Mesothelial cell of epicardium (in vitro differentiated cells): ENCODE results near the gene OR2T8. TPM values are rescaled to one million over a fixed set of nuclear protein-coding genes. Genes with fewer than 3 reads are reported as not detected.

Experiments
- DNase-seq, 2 experiments: peaks; one replicate each; pipeline ENCODE4 v3.0.0; 2021; ENCODE audit warnings: low spot score in 2 of 2; ENCODE audit not compliant: unreplicated experiment in 2 of 2
- H3K27ac Mint-ChIP-seq: 2 replicates; pipeline ENCODE4 v1.8.0; 2021; ENCODE audit warnings: mixed read lengths
- H3K27me3 Mint-ChIP-seq: 2 replicates; pipeline ENCODE4 v1.8.0; 2021; ENCODE audit warnings: low read depth, mixed read lengths
- H3K36me3 Mint-ChIP-seq: 2 replicates; pipeline ENCODE4 v1.8.0; 2021; ENCODE audit warnings: mixed read lengths
- H3K4me1 Mint-ChIP-seq: 2 replicates; pipeline ENCODE4 v1.8.0; 2021; ENCODE audit warnings: mixed read lengths
- H3K4me3 Mint-ChIP-seq: 2 replicates; pipeline ENCODE4 v1.8.0; 2021; ENCODE audit warnings: mild to moderate bottlenecking, moderate library complexity, mixed read lengths
- H3K9me3 Mint-ChIP-seq: 2 replicates; pipeline ENCODE4 v1.8.0; 2021; ENCODE audit warnings: mixed read lengths
- CTCF ChIP-seq: fragments of 200-600 bp; sonication (generic); IDR thresholded peaks from one replicate; pipeline ENCODE4 v1.5.0; 2021; ENCODE audit warnings: antibody characterized with exemption; ENCODE audit not compliant: unreplicated experiment
- total RNA-seq: library from RNA; stranded (reverse); gene quantifications from 3 replicates; pipeline ENCODE4 v1.2.1, GENCODE V29; 2021

The OR2T8 gene
- total RNA-seq: not detected in 3 replicates

GRCh38 chr1:247919952-247920351 lies at the start of gene OR2T8:
TSS of gene OR2T8 (plus strand) at chr1:247920252. CDS start at chr1:247921018, 766 bp downstream.
- no peaks in the 10 kb centered on the region for H3K27me3 Mint-ChIP-seq
- no peaks in the 10 kb centered on the region for H3K36me3 Mint-ChIP-seq
- no peak within 1 kb of the TSS for H3K27ac Mint-ChIP-seq
- no peak within 1 kb of the TSS for H3K4me3 Mint-ChIP-seq
- no peak for DNase-seq
- H3K4me1 Mint-ChIP-seq: no peaks in the 10 kb centered on the region
- no peak for TF ChIP-seq CTCF
- H3K9me3 Mint-ChIP-seq: peaks cover 10% of the 10 kb centered on the region

GRCh38 chr1:247883346-247883745 lies 36.7 kb upstream of the OR2T8 start:
- Mint-ChIP-seq H3K27ac (no peak overlapping the region), H3K27me3 (no peaks in the 10 kb centered on the region), H3K4me3 (no peak overlapping the region), H3K36me3 (no peaks in the 10 kb centered on the region), H3K9me3 (peaks cover 9% of the 10 kb centered on the region), H3K4me1 (no peaks in the 10 kb centered on the region)
- no peak for DNase-seq
- TF ChIP-seq CTCF: no peak

GRCh38 chr1:247884797-247885413 lies 35.1 kb upstream of the OR2T8 start:
- DNase-seq: no peak
- Mint-ChIP-seq H3K9me3 (peaks cover 3% of the 10 kb centered on the region), H3K4me1 (no peaks in the 10 kb centered on the region), H3K27me3 (no peaks in the 10 kb centered on the region), H3K36me3 (no peaks in the 10 kb centered on the region), H3K4me3 (no peak overlapping the region), H3K27ac (no peak overlapping the region)
- TF ChIP-seq CTCF: no peak

GRCh38 chr1:247895163-247895637 lies 24.9 kb upstream of the OR2T8 start, which contains the start of gene OR2W3:
TSS of gene OR2W3 (plus strand) at chr1:247895587. CDS start at chr1:247895587, 0 bp downstream.
- no peak within 1 kb of the TSS for H3K4me3 Mint-ChIP-seq
- no peaks in the 10 kb centered on the region for H3K36me3 Mint-ChIP-seq
- no peak within 1 kb of the TSS for H3K27ac Mint-ChIP-seq
- no peak for TF ChIP-seq CTCF
- no peaks in the 10 kb centered on the region for H3K4me1 Mint-ChIP-seq
- no peaks in the 10 kb centered on the region for H3K27me3 Mint-ChIP-seq
- no peak for DNase-seq
- peaks cover 22% of the 10 kb centered on the region for H3K9me3 Mint-ChIP-seq

GRCh38 chr1:247895976-247896375 lies 24.1 kb upstream of the OR2T8 start:
- TF ChIP-seq CTCF: no peak
- Mint-ChIP-seq H3K4me3 (no peak overlapping the region), H3K36me3 (no peaks in the 10 kb centered on the region), H3K4me1 (no peaks in the 10 kb centered on the region), H3K27me3 (no peaks in the 10 kb centered on the region), H3K9me3 (peaks cover 22% of the 10 kb centered on the region), H3K27ac (no peak overlapping the region)
- DNase-seq: no peak
